Limb (tissue), 2 donors: ENCODE results near the gene TACC2.

ENCODE experiments used
- DNase-seq, 2 donors: peaks; one replicate each; pipeline ENCODE4 v3.0.0-alpha.2; 2016; ENCODE audit errors: extremely low spot score in 2 of 2

The TACC2 gene

GRCh38 chr10:122216047-122216446, 227.1 kb downstream of the TACC2 start:
- no peak for DNase-seq

DNA sequence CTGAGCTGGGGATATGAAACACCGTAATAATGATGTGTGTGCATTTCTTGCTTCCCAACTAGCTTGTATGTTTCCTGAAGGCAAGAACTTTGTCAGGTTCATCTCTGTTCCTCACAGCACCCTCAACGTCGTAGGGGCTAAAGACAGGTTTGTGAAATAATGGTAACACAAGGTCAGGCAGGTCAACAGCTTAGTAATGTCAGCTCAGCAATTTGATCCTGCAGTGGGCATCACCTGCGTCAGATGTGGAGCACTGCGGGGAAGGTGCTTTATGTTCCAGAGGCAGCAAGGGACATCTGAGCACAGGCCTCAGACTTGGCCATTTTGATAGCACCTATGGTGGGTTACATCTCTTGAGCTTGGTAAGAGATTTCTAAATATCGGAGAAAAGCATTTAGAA, 230.4 kb downstream of the TACC2 start:
- no peak for DNase-seq

DNA sequence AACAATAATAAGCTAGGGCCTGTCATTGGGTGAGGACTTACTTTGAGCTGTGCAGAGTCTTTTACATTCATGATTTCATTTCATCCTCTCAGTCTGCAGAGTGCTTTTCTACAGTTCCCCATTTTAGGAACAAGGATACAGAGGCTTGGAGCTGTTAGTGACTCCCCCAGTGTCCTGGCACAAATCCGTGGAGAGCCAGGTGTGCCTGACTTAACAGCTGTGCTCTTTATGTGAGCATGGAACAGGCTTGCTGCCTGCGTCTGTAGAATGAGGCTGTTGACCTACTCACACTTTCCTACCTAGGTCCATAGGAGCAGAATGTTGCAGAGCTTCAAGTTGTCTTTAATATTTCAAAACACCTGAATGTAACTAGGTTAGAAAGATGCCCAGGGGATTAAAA, 231.8 kb downstream of the TACC2 start:
- DNase-seq: no peak

- no peak for DNase-seq
Observed at GRCh38 chr10:122221958-122222357, 233.0 kb downstream of the TACC2 start.

DNA sequence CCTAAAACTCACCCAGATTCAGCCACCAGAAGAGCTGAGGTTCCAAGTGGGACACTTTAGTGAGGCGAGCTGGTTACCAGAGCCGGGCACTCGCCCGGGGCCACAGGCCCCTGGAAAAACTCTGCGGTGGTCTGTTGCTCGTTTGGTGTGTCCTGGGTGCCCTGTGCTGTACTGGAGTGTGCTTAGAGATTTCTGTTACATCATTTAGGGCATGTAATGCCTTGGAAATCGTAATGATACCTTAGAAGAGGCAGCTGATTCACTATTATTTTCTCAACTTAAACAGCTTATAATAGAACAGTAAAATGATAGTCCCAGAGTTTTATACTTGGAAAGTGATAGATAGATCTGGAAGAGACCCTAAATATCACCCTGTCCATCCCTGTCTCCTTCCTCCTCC, 233.7 kb downstream of the TACC2 start:
- DNase-seq: no peak

- DNase-seq: no peak
Observed at GRCh38 chr10:122224159-122224558, 235.2 kb downstream of the TACC2 start.

DNA sequence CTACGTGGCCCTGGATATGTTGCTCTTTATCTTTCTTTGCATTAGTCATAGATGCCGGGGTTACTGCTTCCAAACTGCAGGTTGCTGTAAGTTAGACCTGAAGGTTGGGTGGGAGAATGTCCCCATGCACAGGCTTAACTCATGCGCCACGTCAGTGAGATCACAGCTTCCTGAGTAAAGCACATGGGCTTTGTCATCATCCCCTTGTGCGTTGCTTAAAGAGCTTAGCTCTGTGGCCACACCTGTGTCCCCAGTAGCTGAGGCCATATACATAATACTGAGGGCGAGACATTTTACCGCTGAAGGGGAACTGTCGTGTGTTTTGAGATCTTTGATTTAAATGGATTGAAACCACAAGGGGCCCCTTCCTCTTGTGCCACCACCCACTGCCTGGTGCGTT, 236.4 kb downstream of the TACC2 start:
- DNase-seq: no peak

DNA sequence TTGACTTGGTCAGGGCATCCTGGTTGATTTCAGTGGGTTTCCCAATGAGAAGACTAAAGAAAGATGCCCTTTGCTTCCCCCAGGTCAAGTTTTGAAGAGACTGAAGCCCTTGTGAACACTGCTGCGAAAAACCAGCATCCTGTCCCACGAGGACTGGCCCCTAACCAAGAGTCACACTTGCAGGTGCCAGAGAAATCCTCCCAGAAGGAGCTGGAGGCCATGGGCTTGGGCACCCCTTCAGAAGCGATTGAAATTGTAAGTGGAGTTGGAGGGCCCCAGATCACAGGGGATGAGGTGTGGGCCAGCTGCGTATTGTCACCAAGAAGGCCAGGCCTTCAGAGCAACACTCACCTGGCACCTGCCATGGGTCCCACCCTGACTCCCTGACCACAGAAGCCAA, 238.8 kb downstream of the TACC2 start:
- no peak for DNase-seq

DNA sequence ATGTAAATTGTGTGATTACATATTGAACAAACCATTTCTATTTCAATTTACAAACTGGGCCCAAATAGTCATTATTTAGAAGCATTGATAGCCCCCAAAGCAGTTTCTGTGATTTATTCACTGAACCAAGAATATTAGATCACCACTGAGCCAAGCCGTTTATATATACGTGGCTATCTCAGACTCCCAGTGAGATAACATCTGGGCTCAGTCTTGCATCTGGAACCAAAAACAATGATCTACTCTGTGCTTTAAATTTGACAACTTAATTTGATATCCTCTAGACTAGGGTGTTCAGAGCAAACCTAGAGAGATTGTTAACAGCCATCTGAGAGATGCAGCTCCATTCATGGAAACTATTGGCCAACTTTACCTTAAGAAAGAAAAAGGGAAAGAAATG, 240.7 kb downstream of the TACC2 start:
- no peak for DNase-seq

- DNase-seq: no peak
Observed at GRCh38 chr10:122230222-122230621, 241.3 kb downstream of the TACC2 start.

DNA sequence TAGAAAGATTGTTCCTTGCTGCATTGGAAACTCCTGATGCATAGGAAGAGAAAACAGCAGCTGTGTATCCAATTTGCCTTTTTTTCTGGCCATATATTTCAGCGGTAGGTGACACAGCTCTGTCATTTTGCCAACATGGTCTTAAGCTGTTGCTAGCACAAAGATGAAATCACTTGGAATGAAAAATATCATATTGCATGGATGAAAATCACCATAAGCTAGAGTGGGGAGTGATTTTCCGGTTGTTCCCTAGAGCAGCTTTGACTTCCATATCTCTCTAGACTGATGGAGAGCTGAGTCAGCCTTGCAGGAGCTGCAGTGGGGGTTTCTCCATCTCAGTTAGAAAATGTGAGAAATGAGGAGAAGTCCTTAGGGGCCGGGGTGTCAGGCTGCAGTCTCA, 243.8 kb downstream of the TACC2 start:
- peak; percentile 49 to 84 for DNase-seq

GRCh38 chr10:122233857-122234348, 244.9 kb downstream of the TACC2 start:
- peak in 1 of 2 donors; percentile 46 for DNase-seq

GRCh38 chr10:122234416-122234815, 245.5 kb downstream of the TACC2 start:
- no peak for DNase-seq

GRCh38 chr10:122236690-122237306, 247.8 kb downstream of the TACC2 start:
- DNase-seq: no peak

DNA sequence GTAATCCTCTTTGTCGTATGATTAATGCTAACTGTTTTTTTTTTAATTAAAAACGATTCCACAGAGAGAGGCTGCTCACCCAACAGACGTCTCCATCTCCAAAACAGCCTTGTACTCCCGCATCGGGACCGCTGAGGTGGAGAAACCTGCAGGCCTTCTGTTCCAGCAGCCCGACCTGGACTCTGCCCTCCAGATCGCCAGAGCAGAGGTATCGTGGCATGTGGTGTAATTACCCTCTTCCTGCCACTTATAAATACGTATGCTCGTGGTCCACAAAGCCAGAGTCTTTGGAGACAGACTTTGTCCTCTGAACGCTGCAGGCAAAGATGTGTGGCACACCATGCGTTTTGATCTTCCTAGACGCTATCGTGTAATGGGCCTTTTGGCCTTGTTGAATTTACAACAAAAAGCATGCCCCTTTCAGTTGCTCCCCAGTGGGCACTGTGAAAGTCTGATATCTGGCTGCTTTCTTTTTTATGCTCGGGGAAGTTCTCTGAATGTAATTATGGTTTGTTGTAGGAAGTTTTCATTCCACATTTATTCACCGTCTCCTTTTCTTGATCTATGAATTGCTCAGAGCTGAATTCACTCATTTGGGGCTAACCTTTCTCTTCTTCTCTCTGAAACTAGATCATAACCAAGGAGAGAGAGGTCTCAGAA, 248.5 kb downstream of the TACC2 start:
- no peak for DNase-seq

GRCh38 chr10:122239578-122240257, 250.8 kb downstream of the TACC2 start:
- DNase-seq: no peak

DNA sequence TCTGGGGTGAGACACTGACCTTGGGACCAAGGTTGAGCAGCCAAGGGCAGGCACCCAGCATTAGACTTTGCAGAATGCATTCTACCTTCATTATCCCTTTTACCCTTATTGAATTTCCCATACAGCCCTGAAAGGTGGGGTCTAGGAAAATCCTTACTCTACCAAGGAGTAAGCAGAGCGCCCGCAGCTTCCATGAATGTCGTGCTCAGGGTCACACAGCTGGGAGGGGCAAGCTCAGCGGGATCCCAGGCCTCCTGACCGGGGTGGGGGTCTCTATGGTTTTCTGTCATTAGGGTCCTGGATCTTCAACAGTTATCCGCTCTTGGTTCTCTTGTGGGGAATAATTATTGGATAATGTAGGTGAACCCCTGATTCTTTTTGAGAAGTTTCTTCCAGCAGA, 251.4 kb downstream of the TACC2 start:
- DNase-seq: no peak

DNA sequence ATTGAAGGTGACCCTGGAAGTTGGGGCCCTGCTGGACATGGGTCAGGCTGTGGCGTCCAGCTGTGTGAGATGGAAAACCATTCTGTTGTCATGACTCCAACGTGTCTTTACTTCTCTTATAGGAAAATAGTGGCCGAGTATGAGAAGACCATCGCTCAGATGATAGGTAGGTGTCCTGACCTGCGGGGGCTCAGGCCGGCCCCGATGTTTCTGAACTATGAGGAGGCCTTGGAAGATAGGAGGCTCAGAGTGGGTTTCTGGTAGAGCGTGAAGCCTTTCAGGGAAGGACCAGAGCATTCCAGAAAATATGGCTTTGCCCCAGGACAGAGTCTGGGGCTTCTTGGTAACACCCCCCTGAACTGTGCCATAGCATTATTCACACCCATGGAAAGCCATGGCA, 252.9 kb downstream of the TACC2 start:
- DNase-seq: no peak

GRCh38 chr10:122243550-122243949, 254.6 kb downstream of the TACC2 start:
- peak in 1 of 2 donors; percentile 74 for DNase-seq

DNA sequence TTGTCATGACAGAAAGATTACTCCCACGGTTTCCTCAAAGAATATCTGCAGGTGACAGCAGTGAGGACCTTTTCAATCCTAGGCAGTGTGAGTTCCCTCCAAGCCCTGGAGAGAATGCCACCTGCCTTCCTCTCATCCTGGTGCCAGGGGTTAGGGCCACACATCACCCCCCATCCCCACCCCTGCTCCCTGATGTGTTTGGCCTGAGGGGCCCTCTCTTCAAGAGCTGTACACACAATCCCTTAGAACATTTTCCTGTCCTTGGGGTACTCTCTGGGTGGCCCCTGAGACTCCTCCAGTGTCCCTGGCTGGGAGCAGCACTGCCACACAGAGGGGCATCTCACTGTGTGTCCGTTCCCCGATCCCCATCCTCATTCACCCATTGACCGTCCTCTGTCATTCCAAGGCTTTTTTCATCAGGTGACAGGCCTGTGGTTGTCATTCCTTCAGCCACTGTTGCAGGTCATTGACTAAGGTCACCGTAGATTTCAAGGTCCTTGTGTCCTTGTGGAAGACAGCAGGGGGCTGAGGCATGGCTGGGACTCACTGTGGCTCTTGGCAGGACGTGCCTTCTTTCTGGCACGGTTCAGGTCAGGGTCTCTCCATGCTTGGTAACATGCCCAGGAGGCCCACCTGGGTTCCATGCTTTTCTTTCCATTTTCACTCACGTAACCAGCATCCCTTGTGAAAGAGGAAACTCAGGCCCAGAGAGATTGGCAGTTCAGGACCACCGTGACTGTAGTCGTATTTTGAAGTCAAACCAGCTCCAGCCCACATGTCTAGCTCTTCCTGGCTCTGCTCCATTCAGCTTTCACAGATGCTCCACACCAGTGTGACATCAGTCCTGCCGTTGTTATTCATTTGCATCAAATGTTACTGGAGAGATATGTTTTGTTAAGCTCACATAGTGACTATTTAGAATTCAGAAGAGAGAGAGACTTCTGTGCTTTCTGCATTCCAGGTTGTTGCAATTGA, 255.3 kb downstream of the TACC2 start:
- peak in 1 of 2 donors; percentile 52 for DNase-seq

- DNase-seq: no peak
Observed at GRCh38 chr10:122245136-122245535, 256.2 kb downstream of the TACC2 start.

DNA sequence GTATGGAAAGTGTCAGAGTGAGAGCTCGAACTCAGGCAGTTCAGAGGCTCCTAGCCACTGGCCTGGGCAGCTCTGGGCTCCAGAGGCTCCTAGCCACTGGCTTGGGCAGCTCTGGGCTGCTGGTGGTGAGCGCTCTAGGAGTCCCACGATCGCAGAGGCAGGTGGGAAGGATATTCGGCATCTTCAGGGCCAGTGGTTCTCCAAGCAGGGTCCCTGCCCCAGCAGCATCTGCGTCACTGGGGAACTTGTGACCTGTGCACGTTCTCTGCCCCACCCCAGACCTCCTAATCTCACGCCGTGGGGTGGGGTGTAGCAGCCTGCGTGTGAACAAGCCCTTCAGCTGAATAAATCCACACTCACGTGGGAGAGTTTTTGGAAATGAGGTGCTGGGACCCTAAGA, 256.9 kb downstream of the TACC2 start:
- no peak for DNase-seq
